AG09309 (cell line): ENCODE measurements around the gene DOK7.

ENCODE experiments used
- DNase-seq: peaks from one replicate; pipeline ENCODE4 v3.0.0-alpha.2; 2010; ENCODE audit warnings: low read depth
- H3K4me3 ChIP-seq: 2 replicates; pipeline ENCODE4 v1.5.1; 2011; ENCODE audit warnings: mild to moderate bottlenecking, low read depth, low read length, moderate library complexity; ENCODE audit not compliant: control insufficient read depth
- CTCF ChIP-seq: IDR thresholded peaks from 2 replicates; pipeline ENCODE4 v1.5.1; 2011; ENCODE audit warnings: mild to moderate bottlenecking, low read depth, low read length, inconsistent platforms; ENCODE audit not compliant: insufficient read depth, control insufficient read depth; ENCODE audit errors: missing control alignments

DOK7 gene

DNA sequence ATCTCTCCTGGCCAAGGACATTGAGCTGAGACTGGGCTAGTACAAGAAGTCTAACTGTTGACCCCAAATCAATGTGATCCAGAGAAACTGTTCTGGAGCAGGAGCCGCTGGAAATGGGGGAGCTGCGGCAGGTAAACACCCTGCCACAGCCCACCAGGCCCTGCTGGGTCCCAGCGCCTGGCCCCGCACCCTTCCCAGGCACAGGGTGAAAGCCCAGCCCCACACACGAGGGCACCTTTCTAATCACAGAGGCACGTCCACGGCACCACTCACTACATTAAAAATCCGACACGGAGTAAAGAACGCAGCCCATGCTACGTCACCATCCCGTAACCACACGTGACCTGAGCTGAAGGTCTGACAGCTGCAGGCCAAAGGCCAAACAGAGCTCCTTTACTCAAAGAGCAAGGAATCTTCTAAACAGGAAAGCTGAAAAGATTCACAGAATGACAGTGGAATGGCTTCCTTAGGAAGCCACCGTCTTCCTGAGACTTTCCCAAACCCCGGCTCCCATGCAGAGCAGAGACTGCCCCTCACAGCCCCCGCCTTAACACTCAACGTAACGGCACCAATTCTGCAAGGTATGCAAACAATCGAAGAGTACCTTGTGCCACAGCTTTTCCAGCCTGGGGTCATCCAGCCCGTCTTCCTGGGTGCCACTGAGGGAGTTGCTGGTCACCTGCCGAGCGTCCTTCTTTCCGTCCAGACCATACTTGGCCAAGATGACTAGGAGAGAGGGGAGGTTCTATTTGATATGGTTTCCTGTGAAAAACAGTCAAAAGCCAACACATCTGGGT lies 56.6 kb downstream of the DOK7 start:
- no peak overlapping the region for H3K4me3 ChIP-seq
- no peak for TF ChIP-seq CTCF
- no peak for DNase-seq

DNA sequence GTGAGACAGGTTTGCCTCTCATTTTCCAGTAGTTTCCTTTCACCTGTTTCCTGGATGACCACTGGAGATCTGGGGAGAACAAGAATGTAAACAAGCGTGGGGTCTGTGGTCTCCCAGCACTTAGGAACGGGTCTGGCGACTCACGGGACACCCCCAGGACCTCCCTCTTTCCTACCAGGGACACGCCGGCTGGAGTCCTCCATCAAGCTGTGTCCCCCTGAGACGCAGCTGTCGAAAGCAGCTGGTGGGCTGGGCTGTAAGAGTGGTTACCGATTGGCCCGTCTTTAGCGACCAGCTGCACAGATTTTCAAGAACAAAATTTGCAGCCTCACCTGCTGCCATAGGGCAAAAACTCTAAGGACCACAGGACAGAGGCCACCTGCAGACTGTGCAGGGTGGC lies 57.2 kb downstream of the DOK7 start:
- TF ChIP-seq CTCF = no peak
- DNase-seq = no peak
- H3K4me3 ChIP-seq = no peak overlapping the region

DNA sequence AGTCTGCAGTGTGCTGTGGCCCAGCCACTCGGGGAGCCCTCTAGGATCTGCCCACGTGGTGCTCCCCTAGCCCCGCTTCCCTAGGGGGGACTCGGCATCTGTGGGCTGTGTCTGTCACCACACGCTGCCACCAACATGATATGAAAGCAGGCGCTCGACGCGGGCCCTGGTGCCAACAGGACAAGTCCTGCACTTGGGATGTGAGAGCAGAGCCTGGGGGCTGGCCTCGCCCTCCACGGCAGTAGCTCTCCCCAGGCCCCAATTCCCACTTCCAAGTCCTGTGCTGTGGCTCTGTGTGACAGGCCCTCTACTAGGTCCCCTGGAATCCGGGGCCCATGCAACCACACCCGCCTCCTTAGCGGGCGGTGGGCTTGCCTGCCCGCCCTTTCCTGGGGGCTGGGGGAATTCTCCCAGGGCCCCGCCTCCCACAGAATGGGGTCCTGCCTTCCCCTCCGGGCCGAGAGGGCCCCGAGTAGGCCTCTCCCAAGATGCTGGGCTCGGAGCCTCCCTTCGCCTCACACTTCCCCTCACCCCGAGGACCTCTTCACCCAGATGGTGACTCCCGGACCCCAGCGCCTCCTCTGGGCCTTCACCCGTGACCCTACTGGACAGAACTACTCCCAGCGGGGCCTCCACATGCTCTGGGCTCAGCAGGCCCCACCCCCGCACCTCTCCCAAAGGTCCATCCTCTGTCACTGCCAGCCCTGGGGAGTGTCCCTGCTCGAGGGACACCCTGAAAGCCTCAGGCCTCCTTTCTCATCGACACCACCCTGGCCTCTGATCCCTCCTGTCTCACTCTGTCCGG lies 57.9 kb downstream of the DOK7 start:
- no peak for DNase-seq
- TF ChIP-seq CTCF = no peak
- H3K4me3 ChIP-seq = no peak overlapping the region

DNA sequence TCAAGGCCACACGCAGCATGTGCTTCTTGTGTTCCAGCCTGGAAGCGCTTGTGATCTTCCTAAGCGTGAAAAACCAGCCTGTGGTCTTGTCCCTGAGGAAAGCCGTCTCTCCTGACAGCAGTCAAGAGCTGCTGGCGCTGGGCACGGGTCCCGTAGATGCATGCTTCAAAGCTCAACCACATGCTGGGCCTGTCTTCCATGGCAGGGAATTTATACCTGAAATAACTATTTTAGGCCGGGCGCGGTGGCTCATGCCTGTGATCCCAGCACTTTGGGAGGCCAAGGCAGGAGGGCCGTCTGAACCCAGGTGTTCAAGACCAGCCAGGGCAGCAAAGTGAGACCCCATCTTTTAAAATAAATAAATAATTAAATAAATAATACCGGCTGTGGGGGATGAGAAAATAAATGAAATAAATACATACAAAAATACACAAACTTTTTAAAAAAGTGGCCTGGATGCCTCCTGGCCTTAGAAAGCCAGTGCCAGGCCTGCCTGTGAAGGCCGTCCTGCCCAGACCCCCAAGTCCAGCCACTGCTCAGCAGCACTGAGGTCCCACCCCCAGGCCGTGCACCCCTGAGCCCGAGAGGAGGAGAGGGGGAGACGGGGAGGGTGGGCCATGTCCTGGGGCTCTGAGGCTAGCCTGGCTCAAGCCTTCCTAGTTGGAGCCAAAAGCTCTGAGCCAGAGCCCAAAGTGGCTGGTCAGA lies 58.7 kb downstream of the DOK7 start:
- no peak for TF ChIP-seq CTCF
- H3K4me3 ChIP-seq = no peak overlapping the region
- no peak for DNase-seq

DNA sequence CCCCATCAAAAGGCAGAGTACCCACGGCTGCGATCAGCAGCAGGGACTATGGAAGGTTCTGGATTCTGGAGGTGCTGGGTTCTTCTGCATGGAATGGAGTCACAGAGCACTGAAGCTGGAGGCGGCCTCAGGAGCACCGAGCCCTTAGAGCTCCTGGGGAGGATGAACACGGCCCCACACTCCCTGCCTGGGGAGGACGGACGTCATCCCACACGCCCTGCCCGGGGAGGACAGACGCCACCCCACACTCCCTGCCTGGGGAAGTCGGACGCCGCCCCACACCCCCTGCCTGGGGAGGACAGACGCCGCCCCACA lies 59.2 kb downstream of the DOK7 start:
- DNase-seq = no peak
- no peak overlapping the region for H3K4me3 ChIP-seq
- no peak for TF ChIP-seq CTCF

- no peak for TF ChIP-seq CTCF
- no peak for DNase-seq
- H3K4me3 ChIP-seq = no peak overlapping the region
Measured at GRCh38 chr4:3522651-3523050, 59.5 kb downstream of the DOK7 start.
